ENCODE results near the gene GCFC2. TPM values are rescaled to one million over a fixed set of nuclear protein-coding genes. Genes with fewer than 3 reads are reported as not detected.

The GCFC2 gene
- total and polyA plus RNA-seq, 2 of the 13 experiments (the other 11 are each of a cell fraction or from before 2014, with no cell fraction given): 26.8 to 49.0 TPM

GRCh38 chr2:75710577-75711253, at the start of gene GCFC2 (continued):
- TF ChIP-seq KIAA2018 (CRISPR knock-in tag; IDR thresholded peaks at IDR 0.05; ENCODE audit: borderline replicate concordance) (peak; percentile 94; the same call in 1 of the 2 replicates), RERE (CRISPR knock-in tag; IDR thresholded peaks at IDR 0.05; ENCODE audit: low read depth) (no peak; the same call in none of the 2 replicates), ZNF768 (CRISPR knock-in tag; IDR thresholded peaks at IDR 0.05) (peak; percentile 91; the same call in 1 of the 2 replicates), ZNF224 (CRISPR knock-in tag; IDR thresholded peaks at IDR 0.05) (peak; percentile 100), ATF1 (CRISPR knock-in tag; IDR thresholded peaks at IDR 0.05) (no peak), MXD4 (CRISPR knock-in tag; IDR thresholded peaks at IDR 0.05) (peak; percentile 99), HOXA5 (CRISPR knock-in tag; IDR thresholded peaks at IDR 0.05) (peak; percentile 98), GPN1 (CRISPR knock-in tag; IDR thresholded peaks at IDR 0.05; ENCODE audit: borderline replicate concordance) (peak; percentile 97), ZNF101 (CRISPR knock-in tag; IDR thresholded peaks at IDR 0.05; ENCODE audit: borderline replicate concordance, low read depth) (peak; percentile 99), BCL6 (CRISPR knock-in tag; IDR thresholded peaks at IDR 0.05) (peak; percentile 86), NPAS2 (CRISPR knock-in tag; IDR thresholded peaks at IDR 0.05; ENCODE audit: borderline replicate concordance) (no peak), TBX3 (IDR thresholded peaks at IDR 0.05; ENCODE audit: borderline replicate concordance) (0 out of 2 replicates have a peak, but pooled peaks have one; percentile 35), HMGXB4 (CRISPR knock-in tag; IDR thresholded peaks at IDR 0.05; ENCODE audit: borderline replicate concordance in 1 of 2, low read depth in 1 of 2) (peak; percentile 99)
